Measurements from ENCODE around the gene GALT.
"Not testable (repeated sequence)": the region's sequence is repeated elsewhere in the genome, so short reads cannot be mapped to it uniquely, and the experiment has no call there.

The GALT gene

GRCh38 chr9:34627716-34628655 lies 18.5 kb upstream of the GALT start:
- DNase-seq = no peak

GRCh38 chr9:34628656-34629490 lies 17.6 kb upstream of the GALT start, which contains the start of gene ARID3C:
Gene ARID3C (minus strand): TSS chr9:34629066. CDS start chr9:34628014, 1,052 bp downstream.
- DNase-seq = no peak

GRCh38 chr9:34629491-34629808 lies 17.0 kb upstream of the GALT start:
- DNase-seq = no peak

DNA sequence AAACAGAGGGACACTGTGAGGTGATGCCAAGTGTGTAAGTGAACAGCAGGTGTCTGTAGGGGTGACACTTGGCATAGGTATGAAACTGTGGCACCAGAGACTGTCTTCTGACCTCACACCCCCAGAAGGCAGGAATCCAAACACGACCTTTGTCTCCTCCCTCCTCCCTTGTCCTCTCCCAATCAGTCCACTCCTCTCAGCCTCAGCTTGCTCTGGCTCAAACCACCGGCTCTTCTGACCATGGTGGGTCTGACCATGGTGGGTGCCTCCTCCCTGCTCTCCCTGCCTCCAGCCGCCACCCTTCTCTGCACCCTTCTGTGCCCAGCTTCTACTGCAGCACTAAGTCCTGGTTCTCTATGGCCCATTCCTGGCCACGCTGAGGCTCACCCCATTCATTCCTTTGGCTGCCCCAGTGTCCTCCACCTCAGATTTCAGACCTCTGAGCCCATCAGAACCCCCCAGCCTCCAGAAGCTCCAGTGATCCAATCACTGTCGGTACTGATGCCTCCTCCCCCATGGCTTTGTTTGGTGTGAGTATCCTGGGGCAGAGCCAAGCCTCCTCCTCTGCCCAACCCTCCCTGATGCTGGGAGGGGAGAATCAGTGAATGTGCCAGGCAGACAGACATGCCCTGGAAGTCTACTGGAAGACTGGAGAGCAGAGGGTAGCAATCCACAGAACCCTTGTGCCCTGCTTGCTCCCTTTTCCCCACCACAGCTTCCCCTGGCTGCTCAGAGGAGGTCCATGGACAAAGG lies 15.9 kb upstream of the GALT start:
- no peak for DNase-seq

DNA sequence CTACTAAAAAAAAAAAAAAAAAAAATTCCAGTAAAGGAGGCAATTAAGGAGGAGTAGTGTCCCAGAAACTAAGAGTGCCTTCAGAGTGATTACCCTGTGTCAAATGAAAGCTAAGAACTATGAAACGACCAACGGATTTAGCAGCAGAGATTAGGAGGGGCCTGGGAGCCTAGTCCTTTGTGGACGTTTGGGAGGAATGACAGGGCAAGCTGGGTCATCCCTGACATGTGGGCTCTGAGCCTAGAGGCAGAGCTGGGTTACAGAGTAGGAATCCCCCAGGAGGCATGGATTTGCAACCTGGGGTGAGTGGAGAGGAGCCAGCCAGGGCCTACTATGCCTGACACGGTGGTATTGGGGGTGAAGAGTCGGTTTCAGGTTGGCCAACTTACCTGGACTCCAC lies 13.3 kb upstream of the GALT start:
- no peak for DNase-seq

- peak; percentile 71 for DNase-seq
These were observed 12.5 kb upstream of the GALT start for GRCh38 chr9:34633851-34634550.

- no peak for DNase-seq
These were observed 11.8 kb upstream of the GALT start for GRCh38 chr9:34634551-34635248.

GRCh38 chr9:34635556-34635955 lies 10.9 kb upstream of the GALT start:
- no peak for DNase-seq

DNA sequence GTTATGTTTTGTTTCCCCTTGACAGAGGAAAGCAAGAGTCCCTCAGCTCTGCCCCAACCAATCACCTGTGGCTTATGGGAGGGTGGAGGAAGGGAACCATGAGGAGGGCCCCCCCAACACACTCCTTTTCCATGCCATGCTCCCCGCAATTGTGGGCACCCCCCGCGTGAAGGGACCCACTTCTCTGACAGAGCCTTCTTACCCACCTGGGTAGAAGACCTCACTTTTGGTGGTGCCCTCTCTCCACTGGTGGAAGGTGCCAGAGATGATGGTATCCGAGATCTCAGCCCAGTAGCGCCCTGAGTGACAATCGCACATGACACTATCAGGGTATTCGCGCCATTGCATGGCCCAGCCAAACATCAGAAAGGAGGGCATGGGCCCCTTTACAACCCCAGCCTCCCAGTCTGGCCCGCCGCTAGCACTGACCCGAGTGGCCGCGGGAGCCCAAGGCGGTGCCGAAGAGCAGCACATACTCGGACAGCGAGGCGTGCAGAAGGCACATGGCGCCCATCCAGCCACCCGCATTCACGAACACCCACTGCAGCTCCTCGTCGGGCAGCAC lies 9.6 kb upstream of the GALT start:
- no peak for DNase-seq

DNA sequence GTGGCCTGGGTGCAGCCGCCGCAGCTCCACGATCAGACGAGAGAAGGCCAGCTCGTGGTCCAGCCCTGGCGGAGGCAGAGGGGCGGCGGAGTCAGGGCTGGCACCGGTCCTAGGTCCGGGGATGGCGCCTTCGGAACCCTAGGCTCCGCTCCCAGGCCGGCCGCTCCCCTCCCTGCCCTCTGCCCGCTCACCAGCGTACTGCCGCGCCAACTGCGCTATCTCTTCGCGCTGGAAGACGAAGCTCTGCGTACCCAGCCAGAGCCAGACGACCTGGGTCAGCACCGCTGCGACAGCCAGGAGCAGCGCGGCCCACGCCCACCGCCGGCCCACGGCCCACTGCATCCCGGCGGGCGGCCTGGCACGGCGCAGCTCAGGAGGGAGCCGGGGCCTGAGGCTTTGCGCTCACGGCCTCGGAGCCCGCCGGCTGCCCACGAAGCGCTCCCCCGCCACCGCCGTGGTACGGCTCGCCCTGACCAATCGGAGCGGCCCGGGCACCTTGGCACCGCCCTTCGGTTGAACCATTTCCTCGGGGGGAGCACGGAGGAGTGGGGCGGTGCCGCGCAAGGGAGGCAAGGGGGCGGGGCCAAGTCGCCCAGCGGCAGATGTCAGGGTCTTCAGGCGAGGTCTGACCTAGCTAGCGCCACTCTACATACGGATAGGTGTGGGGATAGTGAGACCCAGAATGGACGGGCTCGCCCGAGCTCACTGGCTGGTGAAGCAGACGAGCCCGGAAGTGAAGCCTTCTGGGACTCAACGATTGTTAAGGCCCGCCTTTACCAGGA lies 8.9 kb upstream of the GALT start, which contains the start of gene SIGMAR1:
Gene SIGMAR1 (minus strand): TSS at position 432 of the 782 bp plus-strand sequence. CDS start 90 bp downstream, at position 342.
- peak; percentile 90 for DNase-seq

GRCh38 chr9:34638138-34638445 lies 8.4 kb upstream of the GALT start:
- DNase-seq = no peak

DNA sequence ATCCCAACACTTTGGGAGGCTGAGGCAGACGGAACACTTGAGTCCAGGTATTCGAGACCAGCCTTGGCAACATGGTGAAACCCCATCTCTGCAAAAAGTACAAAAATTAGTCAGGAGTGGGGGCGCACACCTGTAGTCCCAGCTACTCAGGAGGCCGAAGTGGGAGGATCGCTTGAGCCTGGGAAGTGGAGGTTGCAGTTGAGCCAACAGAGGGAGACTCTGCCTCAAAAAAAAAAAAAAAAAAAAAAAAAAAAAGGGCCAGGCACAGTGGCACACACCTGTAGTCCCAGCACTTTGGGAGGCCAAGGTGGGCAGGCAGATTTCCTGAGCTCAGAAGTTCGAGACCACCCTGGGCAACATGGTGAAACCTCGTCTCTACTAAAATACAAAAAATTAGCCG lies 7.2 kb upstream of the GALT start:
- DNase-seq = not testable (repeated sequence)

- no peak for DNase-seq
These were observed 3.8 kb upstream of the GALT start for GRCh38 chr9:34642679-34643078.

- DNase-seq = no peak
These were observed 1.6 kb upstream of the GALT start for GRCh38 chr9:34644766-34645314.

GRCh38 chr9:34647084-34647403 lies 569 bp downstream of the GALT start:
- no peak for DNase-seq

- no peak for DNase-seq
These were observed 1.2 kb downstream of the GALT start for GRCh38 chr9:34647651-34648050.

DNA sequence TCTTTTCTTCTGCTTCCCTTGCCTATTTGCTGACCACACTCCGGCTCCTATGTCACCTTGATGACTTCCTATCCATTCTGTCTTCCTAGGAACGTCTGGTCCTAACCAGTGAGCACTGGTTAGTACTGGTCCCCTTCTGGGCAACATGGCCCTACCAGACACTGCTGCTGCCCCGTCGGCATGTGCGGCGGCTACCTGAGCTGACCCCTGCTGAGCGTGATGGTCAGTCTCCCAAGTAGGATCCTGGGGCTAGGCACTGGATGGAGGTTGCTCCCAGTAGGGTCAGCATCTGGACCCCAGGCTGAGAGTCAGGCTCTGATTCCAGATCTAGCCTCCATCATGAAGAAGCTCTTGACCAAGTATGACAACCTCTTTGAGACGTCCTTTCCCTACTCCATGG lies 2.2 kb downstream of the GALT start:
- DNase-seq = no peak

- no peak for DNase-seq
These were observed 4.3 kb downstream of the GALT start for GRCh38 chr9:34650816-34651215.

DNA sequence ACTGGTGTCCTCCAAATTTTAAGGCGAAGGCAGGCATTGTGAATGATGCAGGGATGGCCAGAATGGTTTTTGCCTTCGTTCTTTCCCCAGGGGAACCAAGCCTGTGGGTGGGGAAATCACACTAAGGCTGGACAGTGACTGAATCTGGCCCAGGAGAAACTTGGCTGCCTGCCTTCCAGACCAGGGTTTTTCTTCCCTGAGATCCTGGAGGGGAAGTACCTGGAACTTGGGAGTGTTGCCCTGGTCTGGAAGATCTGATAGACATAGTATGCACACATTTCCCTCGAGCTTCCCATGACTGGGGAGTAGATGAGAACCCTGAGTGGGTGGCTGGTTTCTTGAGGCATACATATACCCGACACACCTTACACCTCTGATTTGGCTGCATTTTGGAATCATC lies 4.8 kb downstream of the GALT start:
- DNase-seq = no peak

DNA sequence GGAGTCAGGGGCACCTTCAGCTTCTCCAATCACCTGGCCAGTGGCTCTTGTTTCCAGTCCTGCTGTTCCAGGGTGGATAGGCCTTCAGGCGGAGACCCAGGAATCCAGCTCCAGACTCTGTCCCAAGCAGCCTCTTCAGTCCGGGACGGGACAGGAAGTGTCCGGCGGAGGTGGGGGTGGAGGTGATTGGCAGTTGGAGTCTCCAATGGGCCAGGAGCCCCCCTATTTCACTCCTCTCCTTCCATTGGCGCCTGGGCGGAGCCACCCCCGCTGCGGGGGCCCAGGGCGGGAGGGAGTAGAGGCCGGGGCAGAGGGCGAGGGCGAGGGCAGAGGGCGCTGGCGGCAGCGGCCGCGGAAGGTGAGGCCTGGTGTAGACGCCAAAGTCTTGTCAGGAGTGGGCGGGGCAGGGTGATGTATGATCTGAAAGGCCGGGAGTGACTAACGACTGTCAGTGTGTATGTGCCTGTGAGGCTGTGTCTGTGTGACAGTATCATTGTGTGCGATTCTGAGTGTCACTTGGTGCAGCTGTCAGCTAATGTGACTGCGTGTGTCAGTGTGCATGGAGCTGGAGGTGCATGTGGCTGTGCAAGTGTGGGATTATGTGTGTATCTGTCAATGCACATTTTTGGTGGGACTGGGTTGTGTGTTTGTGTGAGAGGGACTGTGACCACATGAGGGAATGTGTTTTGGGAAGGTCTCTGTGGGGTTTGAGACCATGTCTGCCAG lies 5.6 kb downstream of the GALT start, which contains the start of gene IL11RA:
Gene IL11RA (plus strand): TSS at position 310 of the 726 bp plus-strand sequence. CDS start 3,033 bp downstream, outside the sequence.
- DNase-seq = peak; percentile 45
